HepG2 (cell line): Measurements from ENCODE around the gene OTUD7B. TPM values are rescaled to one million over a fixed set of nuclear protein-coding genes. Genes with fewer than 3 reads are reported as not detected.

Experiments
- ATAC-seq: fragments of 200-7000 bp; cut with Tn5 transposase; 3 replicates; pipeline ENCODE4 v1.9.1; 2020; ENCODE audit warnings: mild to moderate bottlenecking, moderate library complexity
- BruUV-seq: library from RNA; stranded (reverse); fragments of 400-500 nt; replicated peaks from 2 replicates; lab custom pipeline; 2021; lab: Mats Ljungman, UMichigan
- CTCF ChIA-PET: fragments of 300-600 bp; formaldehyde crosslinking; extraction: SDS; loops from one replicate; lab custom pipeline; 2021; ENCODE audit warnings: low total read pairs, inconsistent platforms, low intra/inter-chr PET ratio; lab: Yijun Ruan, JAX
- POLR2A ChIA-PET: fragments of 350-600 bp; sonication (Branson Sonifier 250); formaldehyde crosslinking; loops from one replicate; lab custom pipeline; 2020; ENCODE audit warnings: antibody characterized with exemption, inconsistent platforms; lab: Yijun Ruan, JAX
- DNase-seq: peaks from one replicate; pipeline ENCODE4 v3.0.0-alpha.2; 2015; ENCODE audit warnings: low spot score
- FAIRE-seq: peaks from 3 replicates; lab custom pipeline; 2011; peaks lifted over from hg19 to GRCh38; lab: Jason Lieb, UNC
- H2AFZ ChIP-seq: one replicate; pipeline ENCODE4 v1.6.1; 2011; ENCODE audit warnings: low read length, inconsistent platforms
- H3K27ac ChIP-seq: fragments of 300-600 bp; 3 replicates; pipeline ENCODE4 v1.8.0; 2011; ENCODE audit warnings: mixed run types, mild to moderate bottlenecking, mixed read lengths, low read length, inconsistent platforms; ENCODE audit not compliant: insufficient read depth; ENCODE audit errors: extremely low read length
- H3K27me3 ChIP-seq, 2 experiments: fragments of 200-600 bp in 1 of 2; 2 replicates in 1 of 2; 3 replicates in 1 of 2; pipeline versions ENCODE4 v1.6.0 to v1.8.0; 2011; ENCODE audit warnings: low read length in 2 of 2, mild to moderate bottlenecking in 2 of 2, moderate library complexity in 2 of 2, inconsistent platforms in 1 of 2; ENCODE audit not compliant: insufficient read depth in 2 of 2, control insufficient read depth in 1 of 2
- H3K36me3 ChIP-seq, 2 experiments: fragments of 200-600 bp in 1 of 2; replicated peaks in 1 of 2; 2 replicates in 1 of 2; 3 replicates in 1 of 2; pipeline versions ENCODE4 v1.5.1 to v1.8.0; 2011; ENCODE audit warnings: low read length in 2 of 2, inconsistent platforms in 1 of 2; ENCODE audit not compliant: insufficient read depth in 2 of 2, control insufficient read depth in 1 of 2
- H3K4me1 ChIP-seq: 2 replicates; pipeline ENCODE4 v1.5.1; 2012; ENCODE audit warnings: low read length, inconsistent platforms; ENCODE audit not compliant: insufficient read depth
- H3K4me2 ChIP-seq: 2 replicates; pipeline ENCODE4 v1.6.0; 2011; ENCODE audit warnings: low read depth, low read length, inconsistent platforms
- H3K4me3 ChIP-seq, 3 experiments: fragments of 200-600 bp in 1 of 3; sonication (generic), shearing (Covaris generic) in 1 of 3; replicated peaks in 1 of 3; 2 replicates each; pipeline ENCODE4 v1.5.1; 2011 to 2016; ENCODE audit warnings: low read length in 3 of 3, inconsistent platforms in 2 of 3, low read depth in 2 of 3, mild to moderate bottlenecking in 2 of 3, control low read depth in 1 of 3, mixed read lengths in 1 of 3; ENCODE audit not compliant: insufficient read depth in 1 of 3
- H3K79me2 ChIP-seq: one replicate; pipeline ENCODE4 v1.6.1; 2011; ENCODE audit warnings: low read length, inconsistent platforms; ENCODE audit not compliant: insufficient read depth
- H3K9ac ChIP-seq: 2 replicates; pipeline ENCODE4 v1.6.0; 2011; ENCODE audit warnings: mild to moderate bottlenecking, low read depth, low read length, inconsistent platforms; ENCODE audit not compliant: insufficient read depth
- H3K9me3 ChIP-seq: 2 replicates; pipeline ENCODE4 v1.5.1; 2012; ENCODE audit warnings: mild to moderate bottlenecking, low read length
- H4K20me1 ChIP-seq: 2 replicates; pipeline ENCODE4 v1.6.0; 2011; ENCODE audit warnings: inconsistent platforms, mild to moderate bottlenecking, low read length, moderate library complexity; ENCODE audit not compliant: insufficient read depth
- AHDC1 ChIP-seq: sonication (generic); formaldehyde crosslinking; IDR thresholded peaks from 2 replicates; pipeline ENCODE4 v1.5.1; 2020; ENCODE audit warnings: mild to moderate bottlenecking, missing genetic modification reagents, borderline replicate concordance
- CCAR2 ChIP-seq: fragments of 200-400 bp; formaldehyde crosslinking; optimal IDR thresholded peaks from 2 replicates; pipeline ENCODE3; 2018; ENCODE audit warnings: low read depth, mild to moderate bottlenecking, low read length, moderate library complexity
- E2F2 ChIP-seq: sonication (generic); formaldehyde crosslinking; IDR thresholded peaks from 2 replicates; pipeline ENCODE4 v1.4.0; 2020; ENCODE audit warnings: missing genetic modification reagents, borderline replicate concordance
- FOXA3 ChIP-seq: IDR thresholded peaks from 2 replicates; pipeline ENCODE4 v1.6.1; 2016; ENCODE audit warnings: missing genetic modification reagents, missing compliant biosample characterization
- GLI4 ChIP-seq: sonication (generic); formaldehyde crosslinking; IDR thresholded peaks from 2 replicates; pipeline ENCODE4 v1.5.1; 2020; ENCODE audit warnings: missing genetic modification reagents, mild to moderate bottlenecking, moderate library complexity, borderline replicate concordance
- HIVEP1 ChIP-seq: sonication (generic); formaldehyde crosslinking; IDR thresholded peaks from 2 replicates; pipeline ENCODE4 v1.4.0; 2020; ENCODE audit warnings: mild to moderate bottlenecking, missing genetic modification reagents
- PHF8 ChIP-seq: sonication (generic); formaldehyde crosslinking; IDR thresholded peaks from 2 replicates; pipeline ENCODE4 v1.5.0; 2020; ENCODE audit warnings: missing genetic modification reagents
- REL ChIP-seq: sonication (generic); formaldehyde crosslinking; conservative IDR thresholded peaks from 2 replicates; pipeline ENCODE4 v1.8.0; 2022; ENCODE audit warnings: mild to moderate bottlenecking, missing genetic modification reagents, moderate library complexity
- SMC3 ChIP-seq: IDR thresholded peaks from 2 replicates; pipeline ENCODE4 v1.6.1; 2011; ENCODE audit warnings: low read length, improper control_type of control experiment
- SMYD3 ChIP-seq: sonication (generic); formaldehyde crosslinking; IDR thresholded peaks from 2 replicates; pipeline ENCODE4 v1.8.1; 2023; ENCODE audit warnings: mild to moderate bottlenecking, missing genetic modification reagents
- TGIF2 ChIP-seq: IDR thresholded peaks from 2 replicates; pipeline ENCODE4 v1.6.1; 2016; ENCODE audit warnings: control low read depth, missing compliant biosample characterization
- ZBTB7A ChIP-seq: sonication (generic); formaldehyde crosslinking; IDR thresholded peaks from 2 replicates; pipeline ENCODE4 v1.8.0; 2022; ENCODE audit warnings: mild to moderate bottlenecking, missing genetic modification reagents
- ZNF333 ChIP-seq: sonication (generic); formaldehyde crosslinking; IDR thresholded peaks from 2 replicates; pipeline ENCODE4 v1.4.0; 2020; ENCODE audit warnings: mild to moderate bottlenecking, missing genetic modification reagents, borderline replicate concordance
- ZNF609 ChIP-seq: sonication (generic); formaldehyde crosslinking; IDR thresholded peaks from 2 replicates; pipeline ENCODE4 v1.4.0; 2020; ENCODE audit warnings: mild to moderate bottlenecking, missing genetic modification reagents, borderline replicate concordance
- ZZZ3 ChIP-seq: sonication (generic); formaldehyde crosslinking; IDR thresholded peaks from 2 replicates; pipeline ENCODE4 v1.4.0; 2020; ENCODE audit warnings: missing genetic modification reagents, mild to moderate bottlenecking, borderline replicate concordance
- in situ Hi-C: cut with HindIII; loops from 2 replicates; pipeline ENCODE4 v1.10.0; 2017; ENCODE audit warnings: low pct_unique_long_range_greater_than_20kb; ENCODE audit not compliant: extremely low pct_ligation_motif_present
- intact Hi-C: fragments of 100-400 bp; cut with micrococcal nuclease; formaldehyde crosslinking; loops from one replicate; pipeline ENCODE4 v1.10.0; 2022; ENCODE audit not compliant: unreplicated experiment
- polyA plus RNA-seq, 8 experiments: library from polyadenylated mRNA; depleted of rRNA in 3 of 8; stranded (reverse) in 7 of 8; unstranded in 1 of 8; fragments of >200 nt; fragmentation: Illumina TruSeq in 4 of 8; extraction: Trizol in 4 of 8; gene quantifications; 2 replicates each; pipeline versions ENCODE4 v1.2.1 to v1.2.3, GENCODE V29; 2011 to 2016; ENCODE audit warnings: low read depth in 4 of 8, missing spikeins in 1 of 8, mixed read lengths in 1 of 8; ENCODE audit not compliant: insufficient read depth in 1 of 8
- total RNA-seq, 5 experiments: library from RNA; depleted of rRNA; stranded (reverse); fragments of >200 nt; fragmentation: Illumina TruSeq; extraction: Trizol; gene quantifications; 2 replicates each; pipeline ENCODE4 v1.2.3, GENCODE V29; 2016; ENCODE audit warnings: low read depth in 1 of 5

Gene OTUD7B
- total and polyA plus RNA-seq, 2 of the 13 experiments (the other 11 are each of a cell fraction or from before 2014, with no cell fraction given), result 5.1 to 11.2 TPM

- Histone ChIP-seq H4K20me1 (peaks cover 4% of the 10 kb centered on the region; the same call in 1 of the 2 replicates), H3K36me3 (peaks cover 2 to 13% of the 10 kb centered on the region in 2 experiments; a peak in 3 of 5 replicates), H3K79me2 (peaks cover 16% of the 10 kb centered on the region), H3K27me3 (no peaks in the 10 kb centered on the region), H3K27ac (no peak overlapping the region), H3K9ac (no peak overlapping the region), H2AFZ (no peak overlapping the region), H3K4me1 (peaks cover 23% of the 10 kb centered on the region), H3K9me3 (no peaks in the 10 kb centered on the region), H3K4me2 (no peak overlapping the region), H3K4me3 (no peak overlapping the region)
- POLR2A ChIA-PET, result no interaction called here
- intact Hi-C loops (no loop called here), in situ Hi-C loops (no loop called here)
- FAIRE-seq (no peak), ATAC-seq (no peak), DNase-seq (no peak)
- no TSS peak for BruUV-seq
- CTCF ChIA-PET, result no interaction called here
- no peak for TF ChIP-seq ZZZ3 (CRISPR knock-in tag)
- no peak for TF ChIP-seq E2F2 (CRISPR knock-in tag)
- TF ChIP-seq AHDC1 (CRISPR knock-in tag), result no peak
- no peak for TF ChIP-seq HIVEP1
- no peak for TF ChIP-seq SMC3
- no peak for TF ChIP-seq FOXA3 (CRISPR knock-in tag)
- no peak for TF ChIP-seq ZNF609
- no peak for TF ChIP-seq TGIF2
- TF ChIP-seq CCAR2, result no peak
- TF ChIP-seq REL, result no peak
- TF ChIP-seq ZNF333 (CRISPR knock-in tag), result no peak
- TF ChIP-seq ZBTB7A, result no peak
- no peak for TF ChIP-seq PHF8 (CRISPR knock-in tag)
- TF ChIP-seq GLI4 (CRISPR knock-in tag), result no peak
- TF ChIP-seq SMYD3 (CRISPR knock-in tag), result no peak
These were observed 16.8 kb downstream of the OTUD7B start for GRCh38 chr1:149993764-149994163.
